ENCODE measurements around the gene ARHGEF4. TPM values are rescaled to one million over a fixed set of nuclear protein-coding genes. Genes with fewer than 3 reads are reported as not detected.

The ARHGEF4 gene
- total and polyA plus RNA-seq, 10 of the 15 experiments (the other 5 are each of a cell fraction or from before 2014, with no cell fraction given): 0.02 to 0.24 (median 0.16) TPM; not detected in 6

GRCh38 chr2:131056204-131056931, 219.7 kb downstream of the ARHGEF4 start:
- WGBS (ENCODE audit: insufficient coverage, insufficient replicate concordance, low lambda C conversion rate, missing lambda C conversion rate): 94% methylated on average over 5 of the region's 5 CpGs
- peaks cover 9% of the 10 kb centered on the region; the same call in 1 of the 2 replicates for H4K20me1 ChIP-seq (ENCODE audit: control insufficient read depth, insufficient read depth)
- intact Hi-C loops (cut with micrococcal nuclease; ENCODE audit: unreplicated experiment): no loop called here
- TF ChIP-seq NFXL1 (IDR thresholded peaks at IDR 0.05; ENCODE audit: borderline replicate concordance) (no peak), TAF1 (IDR thresholded peaks at IDR 0.05; ENCODE audit: borderline replicate concordance, low read depth, low read length) (no peak), BHLHE40 (IDR thresholded peaks at IDR 0.05; ENCODE audit: borderline replicate concordance in 1 of 2, low read depth in 2 of 2, low read length in 1 of 2) (no peak)
- no peak overlapping the region for H2AFZ ChIP-seq (ENCODE audit: control insufficient read depth, low read depth, low read length)
- H3K27ac ChIP-seq (ENCODE audit: control insufficient read depth, insufficient read depth): no peak overlapping the region
- H3K36me3 ChIP-seq (ENCODE audit: control insufficient read depth in 2 of 2, insufficient read depth in 2 of 2, low read length in 1 of 2): peaks cover 26 to 47% of the 10 kb centered on the region in 2 experiments
- H3K9me3 ChIP-seq (replicated peaks; ENCODE audit: control insufficient read depth, insufficient read depth, low read length): no peaks in the 10 kb centered on the region
- POLR2A ChIA-PET: no interaction called here
- H3K4me3 ChIP-seq: no peak overlapping the region
- RAD21 ChIA-PET (ENCODE audit: unreplicated experiment): no interaction called here
- no peak overlapping the region for H3K4me2 ChIP-seq (ENCODE audit: control insufficient read depth, insufficient read depth)
- H3K27me3 ChIP-seq (replicated peaks in 1 of 2; ENCODE audit: control insufficient read depth in 2 of 2, insufficient read depth in 2 of 2, low read length in 1 of 2): no peaks in the 10 kb centered on the region
- peaks cover 6% of the 10 kb centered on the region for H3K79me2 ChIP-seq (ENCODE audit: control insufficient read depth, insufficient read depth, low read length)
- no peak for ATAC-seq
- no peaks in the 10 kb centered on the region for H3K4me1 ChIP-seq (ENCODE audit: control insufficient read depth, insufficient read depth, low read length)
- no peak overlapping the region for H3K9ac ChIP-seq (ENCODE audit: control insufficient read depth, insufficient read depth, low read length)
- CTCF ChIA-PET: no interaction called here
- in situ Hi-C loops (cut with MboI): no loop called here
- no TSS peak for BruUV-seq (replicated peaks)
- DNase-seq (ENCODE audit: low read depth, low spot score): no peak
- no peak for FAIRE-seq
- SMC1A ChIA-PET (ENCODE audit: uncharacterized antibody, unreplicated experiment): no interaction called here

- intact Hi-C loops (cut with micrococcal nuclease; ENCODE audit: unreplicated experiment) (no loop called here), in situ Hi-C loops (cut with MboI) (no loop called here)
- no TSS peak for BruUV-seq (replicated peaks)
- Histone ChIP-seq H3K9me3 (replicated peaks; ENCODE audit: control insufficient read depth, insufficient read depth, low read length) (no peaks in the 10 kb centered on the region), H3K79me2 (ENCODE audit: control insufficient read depth, insufficient read depth, low read length) (peaks cover 8% of the 10 kb centered on the region), H3K4me2 (ENCODE audit: control insufficient read depth, insufficient read depth) (no peak overlapping the region), H3K27me3 (replicated peaks in 1 of 2; ENCODE audit: control insufficient read depth in 2 of 2, insufficient read depth in 2 of 2, low read length in 1 of 2) (no peaks in the 10 kb centered on the region), H3K4me3 (no peak overlapping the region), H3K4me1 (ENCODE audit: control insufficient read depth, insufficient read depth, low read length) (no peaks in the 10 kb centered on the region), H3K27ac (ENCODE audit: control insufficient read depth, insufficient read depth) (no peak overlapping the region), H3K36me3 (ENCODE audit: control insufficient read depth in 2 of 2, insufficient read depth in 2 of 2, low read length in 1 of 2) (peaks cover 26 to 43% of the 10 kb centered on the region in 2 experiments), H4K20me1 (ENCODE audit: control insufficient read depth, insufficient read depth) (peaks cover 9% of the 10 kb centered on the region; the same call in 1 of the 2 replicates), H3K9ac (ENCODE audit: control insufficient read depth, insufficient read depth, low read length) (no peak overlapping the region), H2AFZ (ENCODE audit: control insufficient read depth, low read depth, low read length) (no peak overlapping the region)
- RAD21 ChIA-PET (ENCODE audit: unreplicated experiment): no interaction called here
- ATAC-seq: no peak
- POLR2A ChIA-PET: no interaction called here
- SMC1A ChIA-PET (ENCODE audit: uncharacterized antibody, unreplicated experiment): no interaction called here
- TF ChIP-seq TARDBP (IDR thresholded peaks at IDR 0.05; ENCODE audit: borderline replicate concordance) (no peak), YY1 (IDR thresholded peaks at IDR 0.05; ENCODE audit: low read depth, low read length) (no peak)
- DNase-seq (ENCODE audit: low read depth, low spot score): no peak
- CTCF ChIA-PET: no interaction called here
- no peak for FAIRE-seq
- 91% methylated on average over 4 of the region's 4 CpGs for WGBS (ENCODE audit: insufficient coverage, insufficient replicate concordance, low lambda C conversion rate, missing lambda C conversion rate)
These were observed 220.2 kb downstream of the ARHGEF4 start for GRCh38 chr2:131056932-131057287.
